GM12865 (cell line): ENCODE results near the gene CRELD1.

Experiments
- DNase-seq: peaks from one replicate; pipeline ENCODE4 v3.0.0; 2010; ENCODE audit warnings: low read depth
- H3K4me3 ChIP-seq: 2 replicates; pipeline ENCODE4 v1.5.1; 2011; ENCODE audit warnings: mild to moderate bottlenecking, low read depth, low read length, control low read depth
- TF ChIP-seq, protein P1 (sequence below): IDR thresholded peaks from 2 replicates; pipeline ENCODE4 v1.5.1; 2011; ENCODE audit warnings: low read length, control low read depth, low read depth, inconsistent platforms; ENCODE audit not compliant: insufficient read depth; ENCODE audit errors: missing control alignments

The CRELD1 gene

DNA sequence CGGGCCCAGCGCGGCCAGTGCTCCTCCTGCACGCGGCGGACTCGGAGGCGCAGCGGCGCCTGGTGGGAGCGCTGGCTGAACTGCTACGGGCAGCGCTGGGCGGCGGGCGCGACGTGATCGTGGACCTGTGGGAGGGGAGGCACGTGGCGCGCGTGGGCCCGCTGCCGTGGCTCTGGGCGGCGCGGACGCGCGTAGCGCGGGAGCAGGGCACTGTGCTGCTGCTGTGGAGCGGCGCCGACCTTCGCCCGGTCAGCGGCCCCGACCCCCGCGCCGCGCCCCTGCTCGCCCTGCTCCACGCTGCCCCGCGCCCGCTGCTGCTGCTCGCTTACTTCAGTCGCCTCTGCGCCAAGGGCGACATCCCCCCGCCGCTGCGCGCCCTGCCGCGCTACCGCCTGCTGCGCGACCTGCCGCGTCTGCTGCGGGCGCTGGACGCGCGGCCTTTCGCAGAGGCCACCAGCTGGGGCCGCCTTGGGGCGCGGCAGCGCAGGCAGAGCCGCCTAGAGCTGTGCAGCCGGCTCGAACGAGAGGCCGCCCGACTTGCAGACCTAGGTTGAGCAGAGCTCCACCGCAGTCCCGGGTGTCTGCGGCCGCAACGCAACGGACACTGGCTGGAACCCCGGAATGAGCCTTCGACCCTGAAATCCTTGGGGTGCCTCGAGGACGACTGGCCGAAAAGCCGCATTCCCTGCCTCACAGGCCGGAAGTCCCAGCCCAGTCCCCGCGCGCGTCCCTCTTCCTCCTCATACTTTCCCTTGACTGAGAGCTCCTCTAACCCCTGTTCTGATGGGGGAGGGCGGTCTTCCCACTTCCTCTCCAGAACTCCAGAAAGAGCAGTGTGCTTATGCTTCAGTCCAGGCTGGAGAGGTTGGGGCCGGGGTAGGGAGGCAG lies 18.1 kb upstream of the CRELD1 start:
- H3K4me3 ChIP-seq, result peak overlapping the region; percentile 39
- DNase-seq, result peak; percentile 46

DNA sequence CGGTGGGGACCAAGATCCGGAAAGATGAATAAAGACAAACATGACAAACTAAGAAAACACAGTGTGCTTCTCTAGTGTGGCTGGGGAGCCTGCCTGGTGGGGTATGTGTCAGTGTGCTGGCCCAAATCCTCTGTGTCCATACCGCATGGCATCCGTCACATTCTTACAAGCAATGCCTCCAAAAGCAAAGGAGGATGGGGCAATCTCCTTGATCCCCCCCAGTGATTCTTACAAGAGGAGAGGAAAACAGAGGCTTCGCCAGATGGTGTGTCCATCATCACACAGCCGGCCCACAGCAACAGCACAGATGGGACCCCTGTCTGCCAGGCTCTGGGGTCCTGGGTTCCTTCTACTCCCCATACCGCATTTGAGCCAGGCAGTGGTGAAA lies 17.3 kb upstream of the CRELD1 start:
- DNase-seq, result no peak
- H3K4me3 ChIP-seq, result no peak overlapping the region
- TF ChIP-seq, protein P1, sequence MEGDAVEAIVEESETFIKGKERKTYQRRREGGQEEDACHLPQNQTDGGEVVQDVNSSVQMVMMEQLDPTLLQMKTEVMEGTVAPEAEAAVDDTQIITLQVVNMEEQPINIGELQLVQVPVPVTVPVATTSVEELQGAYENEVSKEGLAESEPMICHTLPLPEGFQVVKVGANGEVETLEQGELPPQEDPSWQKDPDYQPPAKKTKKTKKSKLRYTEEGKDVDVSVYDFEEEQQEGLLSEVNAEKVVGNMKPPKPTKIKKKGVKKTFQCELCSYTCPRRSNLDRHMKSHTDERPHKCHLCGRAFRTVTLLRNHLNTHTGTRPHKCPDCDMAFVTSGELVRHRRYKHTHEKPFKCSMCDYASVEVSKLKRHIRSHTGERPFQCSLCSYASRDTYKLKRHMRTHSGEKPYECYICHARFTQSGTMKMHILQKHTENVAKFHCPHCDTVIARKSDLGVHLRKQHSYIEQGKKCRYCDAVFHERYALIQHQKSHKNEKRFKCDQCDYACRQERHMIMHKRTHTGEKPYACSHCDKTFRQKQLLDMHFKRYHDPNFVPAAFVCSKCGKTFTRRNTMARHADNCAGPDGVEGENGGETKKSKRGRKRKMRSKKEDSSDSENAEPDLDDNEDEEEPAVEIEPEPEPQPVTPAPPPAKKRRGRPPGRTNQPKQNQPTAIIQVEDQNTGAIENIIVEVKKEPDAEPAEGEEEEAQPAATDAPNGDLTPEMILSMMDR, result no peak

More for the DNA sequence above, 18.1 kb upstream of the CRELD1 start:
- TF ChIP-seq, protein P1, result no peak

DNA sequence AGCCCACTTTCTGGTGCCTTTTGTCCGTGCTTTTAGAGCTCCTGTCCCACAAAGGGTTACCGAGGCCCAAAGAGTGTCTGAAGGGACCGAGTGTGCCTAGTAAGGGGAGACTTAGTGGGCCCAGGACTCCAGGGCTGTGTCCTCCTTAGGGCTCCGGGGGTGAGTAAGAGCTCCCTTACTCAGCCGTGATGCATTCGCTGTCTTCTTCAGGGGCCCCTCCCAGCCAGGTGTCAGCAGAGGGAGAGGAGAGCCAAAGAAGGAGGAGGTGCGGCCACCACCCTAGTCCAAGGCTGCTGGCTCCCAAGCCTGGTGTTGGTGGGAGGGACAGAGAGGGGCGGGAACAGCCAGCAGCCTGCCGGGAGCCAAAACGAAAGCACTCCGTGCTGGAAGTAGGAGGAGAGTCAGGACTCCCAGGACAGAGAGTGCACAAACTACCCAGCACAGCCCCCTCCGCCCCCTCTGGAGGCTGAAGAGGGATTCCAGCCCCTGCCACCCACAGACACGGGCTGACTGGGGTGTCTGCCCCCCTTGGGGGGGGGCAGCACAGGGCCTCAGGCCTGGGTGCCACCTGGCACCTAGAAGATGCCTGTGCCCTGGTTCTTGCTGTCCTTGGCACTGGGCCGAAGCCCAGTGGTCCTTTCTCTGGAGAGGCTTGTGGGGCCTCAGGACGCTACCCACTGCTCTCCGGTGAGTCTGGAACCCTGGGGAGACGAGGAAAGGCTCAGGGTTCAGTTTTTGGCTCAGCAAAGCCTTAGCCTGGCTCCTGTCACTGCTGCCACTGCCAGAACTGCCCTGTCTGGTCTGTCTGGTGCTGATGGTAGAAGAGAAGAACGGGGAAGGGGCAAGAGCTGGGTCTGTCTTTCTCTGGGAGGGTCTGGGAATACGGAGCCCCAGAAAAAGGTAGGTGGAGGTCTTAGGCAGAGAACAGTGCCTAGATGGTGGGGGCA lies 16.6 kb upstream of the CRELD1 start, which contains the start of gene IL17RC:
IL17RC (plus strand) TSS at position 365 of the 947 bp plus-strand sequence; CDS start at position 583, 218 bp downstream.
- peak within 1 kb of the TSS; percentile 39 for H3K4me3 ChIP-seq
- TF ChIP-seq, protein P1, result no peak
- no peak for DNase-seq

DNA sequence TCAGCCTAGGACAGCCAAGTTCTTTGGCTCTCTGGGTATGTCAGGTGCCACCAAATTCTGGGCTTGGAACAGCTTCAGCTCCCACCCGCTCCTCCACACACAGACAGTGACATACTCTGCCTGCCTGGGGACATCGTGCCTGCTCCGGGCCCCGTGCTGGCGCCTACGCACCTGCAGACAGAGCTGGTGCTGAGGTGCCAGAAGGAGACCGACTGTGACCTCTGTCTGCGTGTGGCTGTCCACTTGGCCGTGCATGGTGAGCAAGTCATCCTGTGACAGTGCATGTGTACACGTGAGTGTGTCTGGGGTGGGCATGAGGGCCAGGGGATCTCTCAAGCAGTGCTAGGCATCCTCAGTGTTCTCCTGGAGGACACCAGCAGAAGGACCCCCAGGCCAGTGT lies 15.8 kb upstream of the CRELD1 start:
- no peak overlapping the region for H3K4me3 ChIP-seq
- no peak for DNase-seq
- TF ChIP-seq, protein P1, result no peak

DNA sequence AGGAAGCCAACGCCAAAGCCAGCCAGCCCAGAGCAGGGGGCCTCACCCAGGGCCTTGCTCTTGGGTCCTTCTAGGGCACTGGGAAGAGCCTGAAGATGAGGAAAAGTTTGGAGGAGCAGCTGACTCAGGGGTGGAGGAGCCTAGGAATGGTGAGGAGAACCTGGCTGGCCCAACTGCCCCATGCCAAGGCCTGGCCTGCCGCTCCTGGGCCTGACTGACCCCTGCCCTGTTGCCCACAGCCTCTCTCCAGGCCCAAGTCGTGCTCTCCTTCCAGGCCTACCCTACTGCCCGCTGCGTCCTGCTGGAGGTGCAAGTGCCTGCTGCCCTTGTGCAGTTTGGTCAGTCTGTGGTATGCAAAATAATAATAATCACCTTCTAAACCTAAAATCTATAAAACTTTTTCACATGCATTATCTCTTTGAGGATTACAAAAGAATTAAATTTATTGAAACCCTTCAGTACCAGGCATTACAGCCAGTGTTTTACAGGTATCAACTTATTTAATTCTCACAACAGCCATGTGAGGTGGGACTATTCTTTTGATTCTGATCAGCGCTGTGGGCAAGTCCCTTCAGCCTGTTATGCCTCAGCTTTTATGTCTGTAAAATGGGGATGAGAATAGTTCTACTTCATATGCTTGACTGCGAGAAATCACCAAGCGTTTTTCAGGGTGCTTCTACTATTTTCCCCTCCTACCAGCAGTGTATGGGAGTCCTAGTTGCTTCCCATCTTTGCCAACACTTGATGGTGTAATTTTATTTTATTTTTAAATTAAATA lies 15.2 kb upstream of the CRELD1 start:
- H3K4me3 ChIP-seq, result no peak overlapping the region
- DNase-seq, result no peak
- TF ChIP-seq, protein P1, result no peak

DNA sequence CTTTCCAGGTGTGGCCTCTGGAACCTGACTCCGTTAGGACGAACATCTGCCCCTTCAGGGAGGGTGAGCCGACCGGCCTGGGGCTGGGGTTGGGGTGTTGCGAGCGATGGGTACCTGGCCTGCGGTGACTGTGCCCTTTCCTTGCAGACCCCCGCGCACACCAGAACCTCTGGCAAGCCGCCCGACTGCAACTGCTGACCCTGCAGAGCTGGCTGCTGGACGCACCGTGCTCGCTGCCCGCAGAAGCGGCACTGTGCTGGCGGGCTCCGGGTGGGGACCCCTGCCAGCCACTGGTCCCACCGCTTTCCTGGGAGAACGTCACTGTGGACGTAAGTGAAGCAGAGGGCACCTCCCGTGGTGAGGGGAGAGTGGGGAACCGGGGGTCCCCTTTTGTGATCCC lies 5.5 kb upstream of the CRELD1 start:
- TF ChIP-seq, protein P1, result no peak
- no peak for DNase-seq
- no peak overlapping the region for H3K4me3 ChIP-seq
